SK-N-MC (cell line): ENCODE data around the gene ASCC3.

ENCODE experiments used
- EZH2 ChIP-seq: fragments of 200-600 bp; sonication (generic); IDR thresholded peaks from one replicate; pipeline ENCODE4 v1.6.1; 2017; ENCODE audit warnings: antibody characterized with exemption
- FOXP2 ChIP-seq: optimal IDR thresholded peaks from 2 replicates; pipeline ENCODE3; 2011; ENCODE audit warnings: mild to moderate bottlenecking, moderate library complexity; ENCODE audit not compliant: insufficient read depth; ENCODE audit errors: extremely low read length, control extremely low read depth
- POLR2AphosphoS5 ChIP-seq: IDR thresholded peaks from 2 replicates; pipeline ENCODE4 v1.6.1; 2012; ENCODE audit warnings: mild to moderate bottlenecking, low read depth, low read length, borderline replicate concordance

GRCh38 chr6:100731411-100731810, 149.7 kb downstream of the ASCC3 start:
- TF ChIP-seq EZH2 = no peak
- no peak for TF ChIP-seq POLR2AphosphoS5
- no peak for TF ChIP-seq FOXP2
